Panc1 (cell line): ENCODE measurements around the gene DDC. TPM values are rescaled to one million over a fixed set of nuclear protein-coding genes. Genes with fewer than 3 reads are reported as not detected.

ENCODE experiments used
- ATAC-seq: fragments of 200-7000 bp; cut with Tn5 transposase; 2 replicates; pipeline ENCODE4 v1.9.1; 2020; ENCODE audit warnings: mild to moderate bottlenecking, moderate library complexity
- BruUV-seq: library from RNA; stranded (reverse); fragments of 400-500 nt; replicated peaks from 2 replicates; lab custom pipeline; 2021; lab: Mats Ljungman, UMichigan
- CTCF ChIA-PET: fragments of 300-600 bp; sonication (Branson Sonifier 250); formaldehyde crosslinking; loops from one replicate; lab custom pipeline; 2022; ENCODE audit warnings: antibody characterized with exemption; lab: Charles Lee
- POLR2A ChIA-PET: fragments of 300-600 bp; sonication (Branson Sonifier 250); formaldehyde crosslinking; loops from one replicate; lab custom pipeline; 2022; ENCODE audit warnings: antibody characterized with exemption; lab: Charles Lee
- DNase-seq: peaks from one replicate; pipeline ENCODE4 v3.0.0-alpha.2; 2010; ENCODE audit warnings: low read depth, low spot score
- H3K27ac ChIP-seq: 2 replicates; pipeline ENCODE4 v1.5.1; 2011; ENCODE audit warnings: mild to moderate bottlenecking, low read length, inconsistent platforms
- H3K27me3 ChIP-seq: fragments of 200-500 bp; sonication (Bioruptor generic); 2 replicates; pipeline ENCODE4 v1.6.0; 2014; ENCODE audit warnings: low read length, inconsistent platforms; ENCODE audit not compliant: control insufficient read depth, insufficient read depth
- H3K36me3 ChIP-seq: fragments of 200-500 bp; sonication (Bioruptor generic); 2 replicates; pipeline ENCODE4 v1.5.1; 2014; ENCODE audit warnings: inconsistent platforms, mild to moderate bottlenecking, low read length, moderate library complexity; ENCODE audit not compliant: control insufficient read depth, insufficient read depth
- H3K4me1 ChIP-seq: 2 replicates; pipeline ENCODE4 v1.5.1; 2011; ENCODE audit warnings: inconsistent platforms, mild to moderate bottlenecking, low read length, moderate library complexity; ENCODE audit not compliant: control insufficient read depth, insufficient read depth
- H3K4me3 ChIP-seq, 2 experiments: 2 replicates each; pipeline ENCODE4 v1.5.1; 2011 to 2012; ENCODE audit warnings: low read depth in 2 of 2, low read length in 2 of 2, mild to moderate bottlenecking in 2 of 2, inconsistent platforms in 1 of 2, moderate library complexity in 1 of 2
- H3K9me3 ChIP-seq: fragments of 200-500 bp; sonication (Bioruptor generic); 2 replicates; pipeline ENCODE4 v1.5.1; 2014; ENCODE audit warnings: low read depth, mild to moderate bottlenecking, inconsistent platforms, low read length, moderate library complexity; ENCODE audit not compliant: control insufficient read depth, insufficient read depth
- POLR2AphosphoS5 ChIP-seq: IDR thresholded peaks from 2 replicates; pipeline ENCODE4 v1.6.1; 2012; ENCODE audit warnings: mild to moderate bottlenecking, low read depth, low read length, moderate library complexity
- SIN3A ChIP-seq: IDR thresholded peaks from 2 replicates; pipeline ENCODE4 v1.6.1; 2012; ENCODE audit warnings: low read depth, mild to moderate bottlenecking, low read length, moderate library complexity, borderline replicate concordance; ENCODE audit not compliant: insufficient read depth
- TCF7L2 ChIP-seq: IDR thresholded peaks from 2 replicates; pipeline ENCODE4 v1.6.1; 2011; ENCODE audit warnings: mild to moderate bottlenecking, low read depth, low read length, inconsistent platforms
- in situ Hi-C: cut with HindIII; loops from 2 replicates; pipeline ENCODE4 v1.10.0; 2016; ENCODE audit warnings: low sequenced_read_pairs, low pct_unique_long_range_greater_than_20kb
- intact Hi-C: fragments of 100-400 bp; cut with micrococcal nuclease; formaldehyde crosslinking; loops from one replicate; pipeline ENCODE4 v1.10.0; 2022; ENCODE audit not compliant: unreplicated experiment
- total RNA-seq: library from RNA; stranded (reverse); gene quantifications from one replicate; pipeline ENCODE4 v1.2.1, GENCODE V29; 2021; ENCODE audit not compliant: unreplicated experiment
- TF ChIP-seq, protein P1 (sequence below): fragments of 450-650 bp; IDR thresholded peaks from 2 replicates; pipeline ENCODE4 v1.5.1; 2017; ENCODE audit warnings: mild to moderate bottlenecking
- TF ChIP-seq, protein P2 (sequence below), 2 experiments: IDR thresholded peaks; 2 replicates each; pipeline ENCODE4 v1.6.1; 2011 to 2012; ENCODE audit warnings: low read depth in 2 of 2, control low read depth in 1 of 2, low read length in 1 of 2, mild to moderate bottlenecking in 1 of 2, moderate library complexity in 1 of 2; ENCODE audit not compliant: insufficient read depth in 1 of 2

DDC gene
- total RNA-seq, 1 experiment from 2014 or later = not detected

DNA sequence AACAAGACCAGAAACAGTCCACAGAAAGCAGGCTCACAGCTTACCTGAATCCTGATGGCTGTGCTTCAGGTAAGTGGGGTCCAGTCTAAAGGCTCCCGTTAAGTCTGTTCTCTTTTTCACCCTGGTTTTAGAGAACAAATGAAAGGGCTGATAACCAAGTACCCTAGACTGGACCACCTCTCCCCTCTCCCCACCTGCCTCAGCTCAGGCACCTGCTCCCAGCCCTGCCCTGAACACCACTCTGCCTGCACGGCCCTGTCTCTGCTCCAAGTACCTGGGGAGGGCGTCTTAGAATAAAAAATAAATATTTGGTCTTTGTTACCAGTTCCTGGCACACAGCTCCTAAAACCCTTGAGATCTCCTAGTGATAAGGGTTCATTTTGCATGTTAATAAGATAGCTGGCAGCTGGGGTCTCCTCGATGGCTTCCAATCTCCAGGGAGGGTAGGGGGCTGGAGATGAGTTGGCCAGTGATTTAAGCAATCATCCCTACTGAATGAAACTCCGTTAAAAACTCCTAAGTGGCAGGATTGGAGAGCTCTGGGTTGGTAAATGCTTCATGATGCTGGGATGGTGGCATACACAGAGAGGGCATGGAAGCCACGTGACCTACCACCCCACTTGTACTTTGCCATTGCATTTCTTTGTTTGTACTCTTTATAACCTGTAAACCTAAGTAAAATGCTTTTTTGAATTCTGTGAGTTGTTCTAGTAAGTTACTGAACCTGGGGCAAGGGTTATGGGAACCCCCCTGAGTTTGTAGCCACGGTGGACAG, 85.3 kb downstream of the DDC start:
- intact Hi-C loops = no loop called here
- no peak for TF ChIP-seq SIN3A
- no peak for TF ChIP-seq POLR2AphosphoS5
- no peak for TF ChIP-seq TCF7L2
- TF ChIP-seq, protein P1, sequence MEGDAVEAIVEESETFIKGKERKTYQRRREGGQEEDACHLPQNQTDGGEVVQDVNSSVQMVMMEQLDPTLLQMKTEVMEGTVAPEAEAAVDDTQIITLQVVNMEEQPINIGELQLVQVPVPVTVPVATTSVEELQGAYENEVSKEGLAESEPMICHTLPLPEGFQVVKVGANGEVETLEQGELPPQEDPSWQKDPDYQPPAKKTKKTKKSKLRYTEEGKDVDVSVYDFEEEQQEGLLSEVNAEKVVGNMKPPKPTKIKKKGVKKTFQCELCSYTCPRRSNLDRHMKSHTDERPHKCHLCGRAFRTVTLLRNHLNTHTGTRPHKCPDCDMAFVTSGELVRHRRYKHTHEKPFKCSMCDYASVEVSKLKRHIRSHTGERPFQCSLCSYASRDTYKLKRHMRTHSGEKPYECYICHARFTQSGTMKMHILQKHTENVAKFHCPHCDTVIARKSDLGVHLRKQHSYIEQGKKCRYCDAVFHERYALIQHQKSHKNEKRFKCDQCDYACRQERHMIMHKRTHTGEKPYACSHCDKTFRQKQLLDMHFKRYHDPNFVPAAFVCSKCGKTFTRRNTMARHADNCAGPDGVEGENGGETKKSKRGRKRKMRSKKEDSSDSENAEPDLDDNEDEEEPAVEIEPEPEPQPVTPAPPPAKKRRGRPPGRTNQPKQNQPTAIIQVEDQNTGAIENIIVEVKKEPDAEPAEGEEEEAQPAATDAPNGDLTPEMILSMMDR = no peak
- TF ChIP-seq, protein P2, sequence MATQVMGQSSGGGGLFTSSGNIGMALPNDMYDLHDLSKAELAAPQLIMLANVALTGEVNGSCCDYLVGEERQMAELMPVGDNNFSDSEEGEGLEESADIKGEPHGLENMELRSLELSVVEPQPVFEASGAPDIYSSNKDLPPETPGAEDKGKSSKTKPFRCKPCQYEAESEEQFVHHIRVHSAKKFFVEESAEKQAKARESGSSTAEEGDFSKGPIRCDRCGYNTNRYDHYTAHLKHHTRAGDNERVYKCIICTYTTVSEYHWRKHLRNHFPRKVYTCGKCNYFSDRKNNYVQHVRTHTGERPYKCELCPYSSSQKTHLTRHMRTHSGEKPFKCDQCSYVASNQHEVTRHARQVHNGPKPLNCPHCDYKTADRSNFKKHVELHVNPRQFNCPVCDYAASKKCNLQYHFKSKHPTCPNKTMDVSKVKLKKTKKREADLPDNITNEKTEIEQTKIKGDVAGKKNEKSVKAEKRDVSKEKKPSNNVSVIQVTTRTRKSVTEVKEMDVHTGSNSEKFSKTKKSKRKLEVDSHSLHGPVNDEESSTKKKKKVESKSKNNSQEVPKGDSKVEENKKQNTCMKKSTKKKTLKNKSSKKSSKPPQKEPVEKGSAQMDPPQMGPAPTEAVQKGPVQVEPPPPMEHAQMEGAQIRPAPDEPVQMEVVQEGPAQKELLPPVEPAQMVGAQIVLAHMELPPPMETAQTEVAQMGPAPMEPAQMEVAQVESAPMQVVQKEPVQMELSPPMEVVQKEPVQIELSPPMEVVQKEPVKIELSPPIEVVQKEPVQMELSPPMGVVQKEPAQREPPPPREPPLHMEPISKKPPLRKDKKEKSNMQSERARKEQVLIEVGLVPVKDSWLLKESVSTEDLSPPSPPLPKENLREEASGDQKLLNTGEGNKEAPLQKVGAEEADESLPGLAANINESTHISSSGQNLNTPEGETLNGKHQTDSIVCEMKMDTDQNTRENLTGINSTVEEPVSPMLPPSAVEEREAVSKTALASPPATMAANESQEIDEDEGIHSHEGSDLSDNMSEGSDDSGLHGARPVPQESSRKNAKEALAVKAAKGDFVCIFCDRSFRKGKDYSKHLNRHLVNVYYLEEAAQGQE (IDR thresholded peaks at IDR 0.05; ENCODE audit: insufficient read depth in 1 of 2, low read depth in 2 of 2, low read length in 1 of 2) = no peak
- DNase-seq = no peak
- no peaks in the 10 kb centered on the region for H3K4me1 ChIP-seq
- H3K36me3 ChIP-seq = no peaks in the 10 kb centered on the region
- ChIA-PET CTCF (no interaction called here), POLR2A (no interaction called here)
- H3K4me3 ChIP-seq = no peak overlapping the region
- in situ Hi-C loops = no loop called here
- BruUV-seq = no TSS peak
- H3K27ac ChIP-seq = no peak overlapping the region
- H3K9me3 ChIP-seq = no peaks in the 10 kb centered on the region
- H3K27me3 ChIP-seq = no peaks in the 10 kb centered on the region
- no peak for ATAC-seq

DNA sequence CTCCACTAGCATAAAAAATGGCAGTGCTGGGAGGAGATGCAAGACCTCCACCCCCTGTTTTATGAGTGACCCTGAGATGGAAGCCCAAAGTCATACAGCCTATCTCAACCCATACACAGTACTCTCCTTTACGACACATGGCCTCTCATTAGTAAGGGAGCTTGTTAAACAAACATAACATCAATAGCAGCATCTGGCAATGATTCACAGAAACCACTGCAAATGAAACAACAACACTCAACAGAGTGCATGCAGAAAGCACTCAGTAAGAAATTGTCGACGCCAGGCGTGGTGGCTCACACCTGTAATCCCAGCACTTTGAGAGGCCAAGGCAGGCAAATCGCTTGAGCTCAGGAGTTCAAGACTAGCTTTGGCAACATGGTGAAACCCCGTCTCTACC, 87.6 kb downstream of the DDC start:
- Histone ChIP-seq H3K36me3 (no peaks in the 10 kb centered on the region), H3K4me1 (no peaks in the 10 kb centered on the region), H3K4me3 (no peak overlapping the region), H3K27ac (no peak overlapping the region), H3K9me3 (no peaks in the 10 kb centered on the region), H3K27me3 (no peaks in the 10 kb centered on the region)
- ATAC-seq (no peak), DNase-seq (no peak)
- BruUV-seq = no TSS peak
- in situ Hi-C loops = no loop called here
- CTCF ChIA-PET = no interaction called here
- POLR2A ChIA-PET = interaction anchor here (0.6 kb wide), 1 partner anchor 57 kb away, joined by 3 read pairs; no protein-coding TSS in a partner anchor
- intact Hi-C loops = no loop called here
- TF ChIP-seq SIN3A (no peak), POLR2AphosphoS5 (no peak), TCF7L2 (no peak)
- TF ChIP-seq, protein P1 = no peak
- TF ChIP-seq, protein P2 (IDR thresholded peaks at IDR 0.05; ENCODE audit: insufficient read depth in 1 of 2, low read depth in 2 of 2, low read length in 1 of 2) = no peak
